Panc1 (cell line): ENCODE results near the gene NTM. TPM values are rescaled to one million over a fixed set of nuclear protein-coding genes. Genes with fewer than 3 reads are reported as not detected.

Source experiments
- ATAC-seq: fragments of 200-7000 bp; cut with Tn5 transposase; 2 replicates; pipeline ENCODE4 v1.9.1; 2020; ENCODE audit warnings: mild to moderate bottlenecking, moderate library complexity
- BruUV-seq: library from RNA; stranded (reverse); fragments of 400-500 nt; replicated peaks from 2 replicates; lab custom pipeline; 2021; lab: Mats Ljungman, UMichigan
- CTCF ChIA-PET: fragments of 300-600 bp; sonication (Branson Sonifier 250); formaldehyde crosslinking; loops from one replicate; lab custom pipeline; 2022; ENCODE audit warnings: antibody characterized with exemption; lab: Charles Lee
- POLR2A ChIA-PET: fragments of 300-600 bp; sonication (Branson Sonifier 250); formaldehyde crosslinking; loops from one replicate; lab custom pipeline; 2022; ENCODE audit warnings: antibody characterized with exemption; lab: Charles Lee
- DNase-seq: peaks from one replicate; pipeline ENCODE4 v3.0.0-alpha.2; 2010; ENCODE audit warnings: low read depth, low spot score
- H3K27ac ChIP-seq: 2 replicates; pipeline ENCODE4 v1.5.1; 2011; ENCODE audit warnings: mild to moderate bottlenecking, low read length, inconsistent platforms
- H3K27me3 ChIP-seq: fragments of 200-500 bp; sonication (Bioruptor generic); 2 replicates; pipeline ENCODE4 v1.6.0; 2014; ENCODE audit warnings: low read length, inconsistent platforms; ENCODE audit not compliant: control insufficient read depth, insufficient read depth
- H3K36me3 ChIP-seq: fragments of 200-500 bp; sonication (Bioruptor generic); 2 replicates; pipeline ENCODE4 v1.5.1; 2014; ENCODE audit warnings: inconsistent platforms, mild to moderate bottlenecking, low read length, moderate library complexity; ENCODE audit not compliant: control insufficient read depth, insufficient read depth
- H3K4me1 ChIP-seq: 2 replicates; pipeline ENCODE4 v1.5.1; 2011; ENCODE audit warnings: inconsistent platforms, mild to moderate bottlenecking, low read length, moderate library complexity; ENCODE audit not compliant: control insufficient read depth, insufficient read depth
- H3K4me3 ChIP-seq, 2 experiments: 2 replicates each; pipeline ENCODE4 v1.5.1; 2011 to 2012; ENCODE audit warnings: low read depth in 2 of 2, low read length in 2 of 2, mild to moderate bottlenecking in 2 of 2, inconsistent platforms in 1 of 2, moderate library complexity in 1 of 2
- H3K9me3 ChIP-seq: fragments of 200-500 bp; sonication (Bioruptor generic); 2 replicates; pipeline ENCODE4 v1.5.1; 2014; ENCODE audit warnings: low read depth, mild to moderate bottlenecking, inconsistent platforms, low read length, moderate library complexity; ENCODE audit not compliant: control insufficient read depth, insufficient read depth
- POLR2AphosphoS5 ChIP-seq: IDR thresholded peaks from 2 replicates; pipeline ENCODE4 v1.6.1; 2012; ENCODE audit warnings: mild to moderate bottlenecking, low read depth, low read length, moderate library complexity
- SIN3A ChIP-seq: IDR thresholded peaks from 2 replicates; pipeline ENCODE4 v1.6.1; 2012; ENCODE audit warnings: low read depth, mild to moderate bottlenecking, low read length, moderate library complexity, borderline replicate concordance; ENCODE audit not compliant: insufficient read depth
- TCF7L2 ChIP-seq: IDR thresholded peaks from 2 replicates; pipeline ENCODE4 v1.6.1; 2011; ENCODE audit warnings: mild to moderate bottlenecking, low read depth, low read length, inconsistent platforms
- in situ Hi-C: cut with HindIII; loops from 2 replicates; pipeline ENCODE4 v1.10.0; 2016; ENCODE audit warnings: low sequenced_read_pairs, low pct_unique_long_range_greater_than_20kb
- intact Hi-C: fragments of 100-400 bp; cut with micrococcal nuclease; formaldehyde crosslinking; loops from one replicate; pipeline ENCODE4 v1.10.0; 2022; ENCODE audit not compliant: unreplicated experiment
- total RNA-seq: library from RNA; stranded (reverse); gene quantifications from one replicate; pipeline ENCODE4 v1.2.1, GENCODE V29; 2021; ENCODE audit not compliant: unreplicated experiment
- TF ChIP-seq, protein P1 (sequence below), 2 experiments: IDR thresholded peaks; 2 replicates each; pipeline ENCODE4 v1.6.1; 2011 to 2012; ENCODE audit warnings: low read depth in 2 of 2, control low read depth in 1 of 2, low read length in 1 of 2, mild to moderate bottlenecking in 1 of 2, moderate library complexity in 1 of 2; ENCODE audit not compliant: insufficient read depth in 1 of 2
- TF ChIP-seq, protein P2 (sequence below): fragments of 450-650 bp; IDR thresholded peaks from 2 replicates; pipeline ENCODE4 v1.5.1; 2017; ENCODE audit warnings: mild to moderate bottlenecking

NTM gene
- total RNA-seq, 1 experiment from 2014 or later, result 0.10 TPM

DNA sequence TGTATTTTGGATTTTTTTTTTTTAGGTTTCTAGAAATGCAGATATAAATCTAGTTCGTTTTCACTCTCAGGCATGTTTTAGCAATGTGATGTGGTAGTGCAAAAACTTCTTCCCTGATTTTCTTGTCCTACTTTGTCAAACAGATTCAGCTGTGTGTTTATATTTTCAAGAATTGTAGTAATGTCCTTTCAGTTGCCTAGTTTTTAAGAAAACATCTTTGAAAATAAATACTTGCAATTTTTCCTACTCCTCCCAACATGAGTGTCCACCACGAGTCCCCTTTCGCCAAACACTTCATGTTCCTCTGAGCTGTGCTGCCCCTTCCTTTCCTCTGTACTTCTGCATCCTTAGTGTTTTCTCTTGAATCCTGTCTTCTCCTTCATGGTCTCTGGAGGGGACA is 686.9 kb downstream of the NTM start:
- no peak overlapping the region for H3K27ac ChIP-seq
- in situ Hi-C loops (no loop called here), intact Hi-C loops (no loop called here)
- ATAC-seq, result no peak
- no peak for TF ChIP-seq SIN3A
- TF ChIP-seq, protein P1, sequence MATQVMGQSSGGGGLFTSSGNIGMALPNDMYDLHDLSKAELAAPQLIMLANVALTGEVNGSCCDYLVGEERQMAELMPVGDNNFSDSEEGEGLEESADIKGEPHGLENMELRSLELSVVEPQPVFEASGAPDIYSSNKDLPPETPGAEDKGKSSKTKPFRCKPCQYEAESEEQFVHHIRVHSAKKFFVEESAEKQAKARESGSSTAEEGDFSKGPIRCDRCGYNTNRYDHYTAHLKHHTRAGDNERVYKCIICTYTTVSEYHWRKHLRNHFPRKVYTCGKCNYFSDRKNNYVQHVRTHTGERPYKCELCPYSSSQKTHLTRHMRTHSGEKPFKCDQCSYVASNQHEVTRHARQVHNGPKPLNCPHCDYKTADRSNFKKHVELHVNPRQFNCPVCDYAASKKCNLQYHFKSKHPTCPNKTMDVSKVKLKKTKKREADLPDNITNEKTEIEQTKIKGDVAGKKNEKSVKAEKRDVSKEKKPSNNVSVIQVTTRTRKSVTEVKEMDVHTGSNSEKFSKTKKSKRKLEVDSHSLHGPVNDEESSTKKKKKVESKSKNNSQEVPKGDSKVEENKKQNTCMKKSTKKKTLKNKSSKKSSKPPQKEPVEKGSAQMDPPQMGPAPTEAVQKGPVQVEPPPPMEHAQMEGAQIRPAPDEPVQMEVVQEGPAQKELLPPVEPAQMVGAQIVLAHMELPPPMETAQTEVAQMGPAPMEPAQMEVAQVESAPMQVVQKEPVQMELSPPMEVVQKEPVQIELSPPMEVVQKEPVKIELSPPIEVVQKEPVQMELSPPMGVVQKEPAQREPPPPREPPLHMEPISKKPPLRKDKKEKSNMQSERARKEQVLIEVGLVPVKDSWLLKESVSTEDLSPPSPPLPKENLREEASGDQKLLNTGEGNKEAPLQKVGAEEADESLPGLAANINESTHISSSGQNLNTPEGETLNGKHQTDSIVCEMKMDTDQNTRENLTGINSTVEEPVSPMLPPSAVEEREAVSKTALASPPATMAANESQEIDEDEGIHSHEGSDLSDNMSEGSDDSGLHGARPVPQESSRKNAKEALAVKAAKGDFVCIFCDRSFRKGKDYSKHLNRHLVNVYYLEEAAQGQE (IDR thresholded peaks at IDR 0.05; ENCODE audit: insufficient read depth in 1 of 2, low read depth in 2 of 2, low read length in 1 of 2), result no peak
- TF ChIP-seq TCF7L2, result no peak
- TF ChIP-seq POLR2AphosphoS5, result no peak
- TF ChIP-seq, protein P2, sequence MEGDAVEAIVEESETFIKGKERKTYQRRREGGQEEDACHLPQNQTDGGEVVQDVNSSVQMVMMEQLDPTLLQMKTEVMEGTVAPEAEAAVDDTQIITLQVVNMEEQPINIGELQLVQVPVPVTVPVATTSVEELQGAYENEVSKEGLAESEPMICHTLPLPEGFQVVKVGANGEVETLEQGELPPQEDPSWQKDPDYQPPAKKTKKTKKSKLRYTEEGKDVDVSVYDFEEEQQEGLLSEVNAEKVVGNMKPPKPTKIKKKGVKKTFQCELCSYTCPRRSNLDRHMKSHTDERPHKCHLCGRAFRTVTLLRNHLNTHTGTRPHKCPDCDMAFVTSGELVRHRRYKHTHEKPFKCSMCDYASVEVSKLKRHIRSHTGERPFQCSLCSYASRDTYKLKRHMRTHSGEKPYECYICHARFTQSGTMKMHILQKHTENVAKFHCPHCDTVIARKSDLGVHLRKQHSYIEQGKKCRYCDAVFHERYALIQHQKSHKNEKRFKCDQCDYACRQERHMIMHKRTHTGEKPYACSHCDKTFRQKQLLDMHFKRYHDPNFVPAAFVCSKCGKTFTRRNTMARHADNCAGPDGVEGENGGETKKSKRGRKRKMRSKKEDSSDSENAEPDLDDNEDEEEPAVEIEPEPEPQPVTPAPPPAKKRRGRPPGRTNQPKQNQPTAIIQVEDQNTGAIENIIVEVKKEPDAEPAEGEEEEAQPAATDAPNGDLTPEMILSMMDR, result no peak
- no peak overlapping the region for H3K4me3 ChIP-seq
- ChIA-PET CTCF (no interaction called here), POLR2A (no interaction called here)
- no peaks in the 10 kb centered on the region for H3K4me1 ChIP-seq
- H3K9me3 ChIP-seq, result no peaks in the 10 kb centered on the region
- BruUV-seq, result no TSS peak
- DNase-seq, result no peak
- no peaks in the 10 kb centered on the region for H3K36me3 ChIP-seq
- no peaks in the 10 kb centered on the region for H3K27me3 ChIP-seq

DNA sequence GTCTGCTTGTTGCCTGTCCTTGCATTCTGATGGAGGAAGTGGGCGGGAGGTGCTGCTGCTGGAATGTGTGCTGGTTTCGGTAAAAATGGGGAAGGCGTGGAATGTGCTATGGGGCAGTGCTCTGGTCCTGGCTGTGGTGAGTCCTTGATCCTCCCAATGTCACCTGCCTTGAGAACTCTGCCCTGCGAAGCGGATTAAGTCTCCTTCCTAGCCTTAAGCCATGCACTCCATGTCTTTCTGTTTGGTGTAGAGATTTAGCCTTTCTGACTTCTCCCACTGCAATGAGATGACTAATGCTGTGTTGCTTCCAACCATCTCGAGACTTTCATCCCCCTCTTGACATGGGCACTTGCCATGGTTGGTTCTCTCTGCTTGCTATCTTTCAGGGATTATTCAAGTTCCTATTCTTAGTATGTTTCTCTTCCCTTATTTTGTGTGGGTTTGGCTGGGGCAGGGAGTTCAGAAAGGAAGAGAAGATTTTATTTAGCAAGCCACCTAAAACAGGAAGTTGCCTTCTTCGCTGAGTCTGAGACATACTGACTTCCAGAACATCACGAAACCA is 687.9 kb downstream of the NTM start:
- intact Hi-C loops, result no loop called here
- H3K9me3 ChIP-seq, result no peaks in the 10 kb centered on the region
- H3K4me3 ChIP-seq, result no peak overlapping the region
- CTCF ChIA-PET, result no interaction called here
- no peaks in the 10 kb centered on the region for H3K36me3 ChIP-seq
- no peak for ATAC-seq
- H3K27ac ChIP-seq, result no peak overlapping the region
- no peaks in the 10 kb centered on the region for H3K4me1 ChIP-seq
- H3K27me3 ChIP-seq, result no peaks in the 10 kb centered on the region
- TF ChIP-seq POLR2AphosphoS5, result no peak
- TF ChIP-seq, protein P2, result no peak
- TF ChIP-seq, protein P1 (IDR thresholded peaks at IDR 0.05; ENCODE audit: insufficient read depth in 1 of 2, low read depth in 2 of 2, low read length in 1 of 2), result no peak
- TF ChIP-seq SIN3A, result no peak
- no peak for TF ChIP-seq TCF7L2
- no peak for DNase-seq
- POLR2A ChIA-PET, result interaction anchor here (0.6 kb wide), 1 partner anchor 29 kb away, joined by 5 read pairs; no protein-coding TSS in a partner anchor
- no TSS peak for BruUV-seq
- in situ Hi-C loops, result no loop called here
